Measurements from ENCODE around the gene SLC35D2. TPM values are rescaled to one million over a fixed set of nuclear protein-coding genes. Genes with fewer than 3 reads are reported as not detected.
"Not testable (repeated sequence)": the region's sequence is repeated elsewhere in the genome, so short reads cannot be mapped to it uniquely, and the experiment has no call there.

The SLC35D2 gene
- total RNA-seq, 3 donors from 2014 or later (not counting 1 experiment from before 2014, with no cell fraction given): 13.4 to 18.9 (median 17.3) TPM

DNA sequence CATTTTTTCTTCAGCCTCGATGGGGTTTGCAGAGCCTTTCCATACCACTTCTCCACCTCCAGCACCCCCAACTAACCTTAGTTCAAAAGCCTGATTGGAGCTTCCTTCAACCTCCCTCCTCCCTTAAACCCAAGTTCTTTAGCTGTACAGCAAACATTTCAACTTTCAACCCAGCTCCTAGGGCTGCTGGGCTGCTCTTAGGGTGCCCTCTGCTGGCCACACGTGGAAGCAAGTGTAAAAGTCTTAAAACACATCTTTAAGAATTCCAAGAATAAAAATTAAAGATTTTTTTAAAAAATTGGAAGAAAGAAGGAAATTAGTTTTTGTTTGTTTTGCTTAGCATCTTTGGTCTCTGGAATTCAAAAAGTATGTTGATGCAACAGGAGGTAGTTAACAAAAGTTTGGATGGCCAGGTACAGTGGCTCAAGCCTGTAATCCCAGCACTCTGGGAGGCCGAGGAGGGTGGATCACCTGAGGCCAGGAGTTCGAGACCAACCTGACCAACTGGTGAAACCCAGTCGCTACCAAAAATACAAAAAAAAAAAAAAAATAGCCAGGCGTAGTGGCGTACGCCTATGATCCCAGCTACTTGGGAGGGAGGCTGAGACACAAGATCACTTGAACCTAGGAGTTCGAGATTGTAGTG lies 66.1 kb downstream of the SLC35D2 start:
- H3K36me3 Mint-ChIP-seq: no peaks in the 10 kb centered on the region
- no peaks in the 10 kb centered on the region for H3K9me3 Mint-ChIP-seq
- Histone ChIP-seq H3K36me3 (ENCODE audit: control insufficient read depth, insufficient read depth, low read length) (no peaks in the 10 kb centered on the region), H3K4me1 (ENCODE audit: control insufficient read depth, insufficient read depth, low read length) (no peaks in the 10 kb centered on the region), H3K27ac (ENCODE audit: low read length) (no peak overlapping the region), H3K4me3 (ENCODE audit: low read length) (no peak overlapping the region), H3K9me3 (ENCODE audit: control insufficient read depth, insufficient read depth, low read length) (peaks cover 14% of the 10 kb centered on the region), H3K27me3 (ENCODE audit: control insufficient read depth, insufficient read depth, low read length) (no peaks in the 10 kb centered on the region)
- intact Hi-C loops (cut with micrococcal nuclease): loop anchor here (1.0 kb wide), 1 partner anchor 85 kb away; no protein-coding TSS in a partner anchor
- peak; percentile 28 to 75 for DNase-seq
- H3K4me1 Mint-ChIP-seq: peaks cover 0 to 5% of the 10 kb centered on the region in 2 donors
- H3K27ac Mint-ChIP-seq: no peak overlapping the region
- H3K27me3 Mint-ChIP-seq (ENCODE audit: low read depth in 2 of 2): peaks cover 0 to 7% of the 10 kb centered on the region in 2 donors
- H3K4me3 Mint-ChIP-seq: no peak overlapping the region
- TF ChIP-seq, protein P1, sequence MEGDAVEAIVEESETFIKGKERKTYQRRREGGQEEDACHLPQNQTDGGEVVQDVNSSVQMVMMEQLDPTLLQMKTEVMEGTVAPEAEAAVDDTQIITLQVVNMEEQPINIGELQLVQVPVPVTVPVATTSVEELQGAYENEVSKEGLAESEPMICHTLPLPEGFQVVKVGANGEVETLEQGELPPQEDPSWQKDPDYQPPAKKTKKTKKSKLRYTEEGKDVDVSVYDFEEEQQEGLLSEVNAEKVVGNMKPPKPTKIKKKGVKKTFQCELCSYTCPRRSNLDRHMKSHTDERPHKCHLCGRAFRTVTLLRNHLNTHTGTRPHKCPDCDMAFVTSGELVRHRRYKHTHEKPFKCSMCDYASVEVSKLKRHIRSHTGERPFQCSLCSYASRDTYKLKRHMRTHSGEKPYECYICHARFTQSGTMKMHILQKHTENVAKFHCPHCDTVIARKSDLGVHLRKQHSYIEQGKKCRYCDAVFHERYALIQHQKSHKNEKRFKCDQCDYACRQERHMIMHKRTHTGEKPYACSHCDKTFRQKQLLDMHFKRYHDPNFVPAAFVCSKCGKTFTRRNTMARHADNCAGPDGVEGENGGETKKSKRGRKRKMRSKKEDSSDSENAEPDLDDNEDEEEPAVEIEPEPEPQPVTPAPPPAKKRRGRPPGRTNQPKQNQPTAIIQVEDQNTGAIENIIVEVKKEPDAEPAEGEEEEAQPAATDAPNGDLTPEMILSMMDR (IDR thresholded peaks at IDR 0.05): peak; percentile 76
- WGBS (ENCODE audit: insufficient coverage): 79% methylated on average over 6 of the region's 9 CpGs
- peak; percentile 53 to 72 (median 71) for ATAC-seq

- H3K27ac ChIP-seq (ENCODE audit: low read length): no peak overlapping the region
- H3K36me3 Mint-ChIP-seq: no peaks in the 10 kb centered on the region
- H3K9me3 ChIP-seq (ENCODE audit: control insufficient read depth, insufficient read depth, low read length): peaks cover 14% of the 10 kb centered on the region
- DNase-seq (no peak), ATAC-seq (no peak)
- TF ChIP-seq, protein P1 (IDR thresholded peaks at IDR 0.05): no peak
- peaks cover 4 to 30% of the 10 kb centered on the region in 2 donors for H3K27me3 Mint-ChIP-seq (ENCODE audit: low read depth in 2 of 2)
- WGBS (ENCODE audit: insufficient coverage): 90% methylated on average over 7 of the region's 7 CpGs
- H3K9me3 Mint-ChIP-seq: no peaks in the 10 kb centered on the region
- no peaks in the 10 kb centered on the region for H3K27me3 ChIP-seq (ENCODE audit: control insufficient read depth, insufficient read depth, low read length)
- no peak overlapping the region for H3K27ac Mint-ChIP-seq
- no peak overlapping the region for H3K4me3 Mint-ChIP-seq
- H3K4me3 ChIP-seq (ENCODE audit: low read length): no peak overlapping the region
- no peaks in the 10 kb centered on the region for H3K36me3 ChIP-seq (ENCODE audit: control insufficient read depth, insufficient read depth, low read length)
- intact Hi-C loops (cut with micrococcal nuclease): no loop called here
- H3K4me1 ChIP-seq (ENCODE audit: control insufficient read depth, insufficient read depth, low read length): no peaks in the 10 kb centered on the region
- no peaks in the 10 kb centered on the region for H3K4me1 Mint-ChIP-seq
These were observed 73.7 kb downstream of the SLC35D2 start for GRCh38 chr9:96309850-96310249.

- H3K4me1 ChIP-seq (ENCODE audit: control insufficient read depth, insufficient read depth, low read length); H3K4me3 ChIP-seq (ENCODE audit: low read length); H3K9me3 ChIP-seq (ENCODE audit: control insufficient read depth, insufficient read depth, low read length); intact Hi-C loops (cut with micrococcal nuclease); H3K27ac Mint-ChIP-seq; DNase-seq; H3K27me3 ChIP-seq (ENCODE audit: control insufficient read depth, insufficient read depth, low read length); H3K9me3 Mint-ChIP-seq; H3K4me1 Mint-ChIP-seq; H3K36me3 ChIP-seq (ENCODE audit: control insufficient read depth, insufficient read depth, low read length); H3K36me3 Mint-ChIP-seq; H3K27ac ChIP-seq (ENCODE audit: low read length); ATAC-seq; H3K4me3 Mint-ChIP-seq: not testable (repeated sequence)
- H3K27me3 Mint-ChIP-seq (ENCODE audit: low read depth in 2 of 2): peaks cover 9 to 26% of the 10 kb centered on the region in 2 donors
- 96% methylated on average over 6 of the region's 6 CpGs for WGBS (ENCODE audit: insufficient coverage)
These were observed 76.6 kb downstream of the SLC35D2 start for GRCh38 chr9:96306958-96307357.

DNA sequence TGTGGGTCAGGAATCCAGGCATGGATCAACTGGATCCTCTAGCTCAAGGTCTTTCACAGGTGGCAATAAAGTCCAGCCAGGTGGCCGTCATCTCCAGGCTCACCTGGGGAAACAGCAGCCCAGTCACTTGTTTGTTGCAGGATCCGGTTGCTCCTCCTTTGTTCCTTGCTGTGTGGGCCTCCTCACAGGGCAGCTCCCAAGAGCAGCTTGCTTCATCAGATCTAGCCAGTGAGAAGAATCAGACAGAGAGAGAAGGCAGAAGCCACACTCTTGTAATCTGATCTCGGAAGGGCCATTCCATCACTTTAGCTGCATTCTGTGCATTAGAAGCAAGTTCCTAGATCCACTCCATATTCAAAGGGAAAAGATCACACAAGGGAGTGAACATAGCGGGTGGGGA lies 78.3 kb downstream of the SLC35D2 start:
- Mint-ChIP-seq H3K27me3 (ENCODE audit: low read depth in 2 of 2) (peaks cover 7 to 22% of the 10 kb centered on the region in 2 donors), H3K4me1 (no peaks in the 10 kb centered on the region), H3K36me3 (no peaks in the 10 kb centered on the region), H3K9me3 (no peaks in the 10 kb centered on the region), H3K4me3 (no peak overlapping the region), H3K27ac (no peak overlapping the region)
- no peak overlapping the region for H3K4me3 ChIP-seq (ENCODE audit: low read length)
- H3K36me3 ChIP-seq (ENCODE audit: control insufficient read depth, insufficient read depth, low read length): no peaks in the 10 kb centered on the region
- ATAC-seq (no peak), DNase-seq (no peak)
- TF ChIP-seq, protein P1 (IDR thresholded peaks at IDR 0.05): no peak
- no peak overlapping the region for H3K27ac ChIP-seq (ENCODE audit: low read length)
- H3K27me3 ChIP-seq (ENCODE audit: control insufficient read depth, insufficient read depth, low read length): no peaks in the 10 kb centered on the region
- intact Hi-C loops (cut with micrococcal nuclease): no loop called here
- no peaks in the 10 kb centered on the region for H3K4me1 ChIP-seq (ENCODE audit: control insufficient read depth, insufficient read depth, low read length)
- WGBS (ENCODE audit: insufficient coverage): 90% methylated on average over 3 of the region's 4 CpGs
- H3K9me3 ChIP-seq (ENCODE audit: control insufficient read depth, insufficient read depth, low read length): no peaks in the 10 kb centered on the region
